ENCODE data around the gene EGR1. TPM values are rescaled to one million over a fixed set of nuclear protein-coding genes. Genes with fewer than 3 reads are reported as not detected.

EGR1 gene
- total RNA-seq, 1 experiment from 2014 or later, result 83.3 TPM

- H2BK12ac ChIP-seq (ENCODE audit: insufficient read length, low read depth, low read length), result no peak overlapping the region
- H4K91ac ChIP-seq (ENCODE audit: insufficient read length, low read depth, low read length), result no peak overlapping the region
- no peak for TF ChIP-seq CTCF (conservative IDR thresholded peaks at IDR 0.05)
- no peak overlapping the region for H3K56ac ChIP-seq (ENCODE audit: insufficient read length, low read depth, low read length)
- H3K79me1 ChIP-seq (ENCODE audit: insufficient read depth, low read depth, low read length, poor library complexity, severe bottlenecking), result no peaks in the 10 kb centered on the region
- H3K4ac ChIP-seq (ENCODE audit: low read depth, low read length), result no peak overlapping the region
- no peak overlapping the region for H3K9ac ChIP-seq (ENCODE audit: extremely low read depth, insufficient read length, low read length)
- Mint-ChIP-seq H3K27me3 (ENCODE audit: low read depth) (peaks cover 27% of the 10 kb centered on the region), H3K4me1 (peaks cover 31 to 34% of the 10 kb centered on the region in 2 experiments), H3K36me3 (ENCODE audit: insufficient read depth in 1 of 3, low read depth in 3 of 3) (peaks cover 18 to 28% (median 26%) of the 10 kb centered on the region in 3 experiments), H3K27ac (peak overlapping the region in 2 of 3 experiments; percentile 4 to 13; a peak in 1 of 7 replicates), H3K4me3 (no peak overlapping the region), H3K9me3 (peaks cover 0 to 11% of the 10 kb centered on the region in 2 experiments; a peak in 2 of 5 replicates)
- no peak overlapping the region for H4K5ac ChIP-seq (ENCODE audit: insufficient read length, low read depth, low read length)
- no CpG with 5 or more reads among the region's 3 CpGs for WGBS (ENCODE audit: extremely low coverage, insufficient read length, low lambda C conversion rate)
- no peak overlapping the region for H3K4me2 ChIP-seq (ENCODE audit: insufficient read depth, insufficient read length, low read length)
- H2BK120ac ChIP-seq (ENCODE audit: low read depth, low read length, poor library complexity, severe bottlenecking), result no peak overlapping the region
- no peak overlapping the region for H3K18ac ChIP-seq (ENCODE audit: insufficient read length, low read depth, low read length)
- DNase-seq, result peak; percentile 64
- H2BK5ac ChIP-seq (ENCODE audit: insufficient read length, low read length), result no peak overlapping the region
- no peak overlapping the region for H3K14ac ChIP-seq (ENCODE audit: insufficient read depth, low read length)
- H4K8ac ChIP-seq (replicated peaks; ENCODE audit: insufficient read length, low read depth, low read length), result no peak overlapping the region
- peaks cover 13% of the 10 kb centered on the region for H3K23me2 ChIP-seq (ENCODE audit: insufficient read length, low read depth, low read length, poor library complexity, severe bottlenecking)
- no peak overlapping the region for H3K27ac ChIP-seq (ENCODE audit: insufficient read length, low read depth, low read length)
- H3K79me2 ChIP-seq (ENCODE audit: insufficient read depth, low read length), result no peaks in the 10 kb centered on the region
- H3K27me3 ChIP-seq (ENCODE audit: insufficient read depth, low read length), result no peaks in the 10 kb centered on the region; the same call in 1 of the 2 replicates
- H3T11ph ChIP-seq (ENCODE audit: low read length), result no peak overlapping the region
- no peaks in the 10 kb centered on the region for H3K9me3 ChIP-seq (ENCODE audit: control insufficient read depth, low read depth, low read length)
- no peak overlapping the region for H2AFZ ChIP-seq (ENCODE audit: low read length)
- no peak overlapping the region for H2BK20ac ChIP-seq (ENCODE audit: low read depth, low read length, poor library complexity, severe bottlenecking)
- no peak overlapping the region for H3K23ac ChIP-seq (ENCODE audit: insufficient read length, low read depth, low read length)
- 0 out of 2 replicates have a peak, but pooled peaks cover 1% of the 10 kb centered on the region for H3K4me1 ChIP-seq (ENCODE audit: insufficient read depth, low read length)
- no peaks in the 10 kb centered on the region for H4K20me1 ChIP-seq (ENCODE audit: control insufficient read depth, insufficient read depth, insufficient read length)
- no peak overlapping the region for H2AK5ac ChIP-seq (ENCODE audit: insufficient read length, low read length)
- no peak overlapping the region for H2BK15ac ChIP-seq (ENCODE audit: low read depth, low read length)
Measured at GRCh38 chr5:138470322-138471051, 5.2 kb downstream of the EGR1 start.
